SU-DHL-6 (cell line): Measurements from ENCODE around the gene TMEM154.

Source experiments
- H2AFZ ChIP-seq: fragments of 200-600 bp; sonication (generic); 2 replicates; pipeline ENCODE4 v1.6.1; 2014; ENCODE audit warnings: low read depth, mild to moderate bottlenecking, moderate library complexity, mixed read lengths, antibody characterized with exemption, low read length; ENCODE audit not compliant: severe bottlenecking
- H3F3A ChIP-seq: fragments of 200-600 bp; shearing (Covaris generic); 2 replicates; pipeline ENCODE4 v1.6.0; 2016; ENCODE audit warnings: antibody characterized with exemption, mild to moderate bottlenecking; ENCODE audit not compliant: insufficient read depth
- H3K27ac ChIP-seq: fragments of 200-600 bp; sonication (generic); 2 replicates; pipeline ENCODE4 v1.5.1; 2016; ENCODE audit warnings: low read depth, mild to moderate bottlenecking, low read length, moderate library complexity, mixed read lengths
- H3K27me3 ChIP-seq: fragments of 200-600 bp; sonication (generic), shearing (Covaris generic); 2 replicates; pipeline ENCODE4 v1.6.0; 2014; ENCODE audit warnings: mild to moderate bottlenecking, low read length
- H3K36me3 ChIP-seq: fragments of 200-600 bp; sonication (generic); 2 replicates; pipeline ENCODE4 v1.6.1; 2014; ENCODE audit warnings: mild to moderate bottlenecking, low read length, mixed read lengths
- H3K4me2 ChIP-seq: fragments of 300-600, 200-600 bp; shearing (Covaris generic), sonication (generic); 2 replicates; pipeline ENCODE4 v1.6.0; 2014; ENCODE audit warnings: low read length, low read depth, mild to moderate bottlenecking; ENCODE audit not compliant: poor library complexity, severe bottlenecking
- H3K4me3 ChIP-seq: fragments of 200-600 bp; sonication (generic); 2 replicates; pipeline ENCODE4 v1.5.1; 2014; ENCODE audit warnings: antibody characterized with exemption, low read length, mild to moderate bottlenecking, mixed read lengths; ENCODE audit not compliant: insufficient read depth, poor library complexity, severe bottlenecking
- H3K79me2 ChIP-seq: fragments of 200-600 bp; sonication (generic); 2 replicates; pipeline ENCODE4 v1.6.1; 2014; ENCODE audit warnings: mild to moderate bottlenecking, low read length, moderate library complexity; ENCODE audit not compliant: insufficient read depth
- H3K9ac ChIP-seq: fragments of 200-600 bp; sonication (generic); 2 replicates; pipeline ENCODE4 v1.7.0; 2014; ENCODE audit warnings: mild to moderate bottlenecking, low read length
- H3K9me2 ChIP-seq: fragments of 200-600 bp; sonication (generic); replicated peaks from 2 replicates; pipeline ENCODE4 v1.6.1; 2014; ENCODE audit warnings: low read length; ENCODE audit not compliant: insufficient read depth
- H3K9me3 ChIP-seq: fragments of 200-600 bp; sonication (generic); 2 replicates; pipeline ENCODE4 v1.6.1; 2014; ENCODE audit warnings: low read length, mixed read lengths; ENCODE audit not compliant: insufficient read depth
- H4K20me1 ChIP-seq: fragments of 200-600 bp; sonication (generic); 2 replicates; pipeline ENCODE4 v1.6.1; 2014; ENCODE audit warnings: low read depth, mild to moderate bottlenecking, antibody characterized with exemption, low read length, moderate library complexity, mixed read lengths
- EZH2phosphoT487 ChIP-seq: fragments of 200-600 bp; sonication (generic), shearing (Covaris generic); conservative IDR thresholded peaks from 2 replicates; pipeline ENCODE4 v1.6.1; 2018; ENCODE audit warnings: mild to moderate bottlenecking, antibody characterized with exemption, low read length, moderate library complexity, mixed read lengths
- TF ChIP-seq, protein P1 (sequence below): fragments of 200-600 bp; sonication (generic); IDR thresholded peaks from one replicate; pipeline ENCODE4 v1.5.1; 2017; ENCODE audit warnings: antibody characterized with exemption, mild to moderate bottlenecking, low read length, moderate library complexity; ENCODE audit not compliant: insufficient read depth, poor library complexity, severe bottlenecking

TMEM154 gene

DNA sequence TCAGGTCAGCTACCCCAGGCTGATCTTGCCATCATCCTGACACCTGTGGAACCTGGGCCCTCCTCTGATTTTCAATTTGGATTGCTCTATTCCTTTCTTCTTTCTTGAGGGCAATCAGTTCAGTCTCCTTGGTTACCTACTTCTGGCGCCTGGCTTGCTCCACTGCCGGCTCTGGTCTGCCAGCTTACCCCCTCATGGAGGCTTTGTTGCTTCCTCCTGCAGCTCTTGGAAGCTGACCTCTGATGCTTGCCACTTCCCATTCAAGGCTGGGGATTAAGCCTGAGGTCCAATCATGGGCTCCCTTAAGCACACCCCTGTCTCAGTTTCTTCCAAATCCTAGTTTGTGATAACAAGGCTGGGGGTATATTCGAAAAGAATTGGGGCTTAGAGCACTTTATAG lies 5.4 kb downstream of the TMEM154 start:
- no peak for TF ChIP-seq EZH2phosphoT487
- TF ChIP-seq, protein P1, sequence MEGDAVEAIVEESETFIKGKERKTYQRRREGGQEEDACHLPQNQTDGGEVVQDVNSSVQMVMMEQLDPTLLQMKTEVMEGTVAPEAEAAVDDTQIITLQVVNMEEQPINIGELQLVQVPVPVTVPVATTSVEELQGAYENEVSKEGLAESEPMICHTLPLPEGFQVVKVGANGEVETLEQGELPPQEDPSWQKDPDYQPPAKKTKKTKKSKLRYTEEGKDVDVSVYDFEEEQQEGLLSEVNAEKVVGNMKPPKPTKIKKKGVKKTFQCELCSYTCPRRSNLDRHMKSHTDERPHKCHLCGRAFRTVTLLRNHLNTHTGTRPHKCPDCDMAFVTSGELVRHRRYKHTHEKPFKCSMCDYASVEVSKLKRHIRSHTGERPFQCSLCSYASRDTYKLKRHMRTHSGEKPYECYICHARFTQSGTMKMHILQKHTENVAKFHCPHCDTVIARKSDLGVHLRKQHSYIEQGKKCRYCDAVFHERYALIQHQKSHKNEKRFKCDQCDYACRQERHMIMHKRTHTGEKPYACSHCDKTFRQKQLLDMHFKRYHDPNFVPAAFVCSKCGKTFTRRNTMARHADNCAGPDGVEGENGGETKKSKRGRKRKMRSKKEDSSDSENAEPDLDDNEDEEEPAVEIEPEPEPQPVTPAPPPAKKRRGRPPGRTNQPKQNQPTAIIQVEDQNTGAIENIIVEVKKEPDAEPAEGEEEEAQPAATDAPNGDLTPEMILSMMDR, result no peak
- H3F3A ChIP-seq, result peaks cover 68% of the 10 kb centered on the region
- peaks cover 5% of the 10 kb centered on the region; the same call in 1 of the 2 replicates for H3K36me3 ChIP-seq

DNA sequence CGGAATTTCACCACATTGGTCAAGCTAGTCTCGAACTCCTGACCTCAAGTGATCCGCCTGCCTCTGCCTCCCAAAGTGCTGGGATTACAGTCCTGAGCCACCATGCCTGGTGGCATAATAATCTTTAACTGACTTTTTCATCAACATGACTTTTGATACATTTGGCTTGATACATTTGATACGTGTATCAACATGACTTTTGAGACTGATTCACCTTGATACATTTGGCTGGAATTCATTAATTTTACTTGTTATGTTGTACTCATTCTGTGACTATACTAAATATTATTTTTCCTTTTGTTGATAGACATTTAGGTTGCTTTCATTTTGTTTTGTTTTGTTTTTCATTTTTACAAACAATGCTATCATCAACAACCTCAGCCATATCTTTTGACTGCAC lies 6.3 kb downstream of the TMEM154 start:
- no peaks in the 10 kb centered on the region for H3K9me3 ChIP-seq
- peak overlapping the region; percentile 93 for H3K27ac ChIP-seq
- H2AFZ ChIP-seq, result no peak overlapping the region
- peaks cover 5% of the 10 kb centered on the region; the same call in 1 of the 2 replicates for H3K36me3 ChIP-seq
- H3K79me2 ChIP-seq, result peaks cover 84% of the 10 kb centered on the region
- H3K9ac ChIP-seq, result no peak overlapping the region
- H4K20me1 ChIP-seq, result no peaks in the 10 kb centered on the region
- H3K4me2 ChIP-seq, result peak overlapping the region; percentile 93
- H3K9me2 ChIP-seq, result no peaks in the 10 kb centered on the region
- TF ChIP-seq, protein P1, result no peak
- no peak overlapping the region for H3K4me3 ChIP-seq
- H3F3A ChIP-seq, result peaks cover 77% of the 10 kb centered on the region
- no peaks in the 10 kb centered on the region for H3K27me3 ChIP-seq

More for the DNA sequence above, 5.4 kb downstream of the TMEM154 start:
- no peaks in the 10 kb centered on the region for H3K9me2 ChIP-seq
- peak overlapping the region; percentile 93 for H3K27ac ChIP-seq
- no peaks in the 10 kb centered on the region for H3K27me3 ChIP-seq
- peak overlapping the region; percentile 93 for H3K4me2 ChIP-seq
- no peaks in the 10 kb centered on the region for H3K9me3 ChIP-seq
- H2AFZ ChIP-seq, result no peak overlapping the region
- H3K79me2 ChIP-seq, result peaks cover 84% of the 10 kb centered on the region
- no peak overlapping the region for H3K4me3 ChIP-seq
- no peaks in the 10 kb centered on the region for H4K20me1 ChIP-seq
- peak overlapping the region; percentile 72; the same call in 1 of the 2 replicates for H3K9ac ChIP-seq

DNA sequence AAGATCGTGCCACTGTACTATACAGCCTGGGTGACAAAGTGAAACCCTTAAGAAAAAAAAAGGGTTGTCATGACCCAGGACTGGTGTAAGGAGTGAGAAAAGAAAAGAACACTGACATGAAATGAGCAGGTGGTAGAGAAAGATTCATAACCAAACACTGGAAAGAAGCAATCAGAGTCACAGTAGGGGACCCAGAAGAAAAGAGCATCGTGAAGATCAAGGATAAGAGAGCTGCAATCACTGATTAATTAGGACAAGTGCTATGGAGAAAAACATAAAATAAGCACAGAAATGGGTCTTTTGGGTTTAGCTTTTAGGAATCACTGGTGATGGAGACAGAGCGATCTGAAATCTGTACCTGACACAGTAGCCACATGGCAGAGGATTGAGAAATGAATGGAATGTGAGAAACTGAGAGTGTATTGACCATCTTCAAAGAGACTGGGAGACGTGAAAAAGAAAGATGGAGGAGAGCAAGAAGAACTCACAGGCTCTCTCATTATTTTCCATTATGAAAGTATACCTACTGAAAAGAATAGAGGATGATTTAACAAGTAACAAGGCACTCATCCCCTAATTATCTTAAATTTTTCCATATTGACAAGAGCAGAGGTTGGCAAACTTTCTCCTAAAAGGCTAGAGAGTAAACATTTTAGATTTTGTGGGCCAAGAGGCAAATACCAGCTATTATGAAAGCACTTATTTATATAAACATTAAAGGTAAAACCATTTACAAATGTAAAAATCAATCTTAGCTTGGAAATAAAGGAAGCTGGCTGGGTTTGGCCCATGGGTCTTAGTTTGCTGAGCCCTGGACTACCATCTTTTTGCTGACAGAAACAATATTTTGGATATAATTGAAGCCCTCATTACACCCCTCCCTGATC lies 7.3 kb downstream of the TMEM154 start:
- Histone ChIP-seq H3K9me3 (no peaks in the 10 kb centered on the region), H3K9me2 (no peaks in the 10 kb centered on the region), H3K27ac (peak overlapping the region; percentile 58), H3K27me3 (no peaks in the 10 kb centered on the region), H3K4me3 (no peak overlapping the region), H2AFZ (no peak overlapping the region), H3K4me2 (peak overlapping the region; percentile 4), H3K79me2 (peaks cover 77% of the 10 kb centered on the region), H3F3A (peaks cover 80% of the 10 kb centered on the region), H3K36me3 (peaks cover 5% of the 10 kb centered on the region; the same call in 1 of the 2 replicates), H4K20me1 (no peaks in the 10 kb centered on the region), H3K9ac (no peak overlapping the region)
- TF ChIP-seq, protein P1, result no peak
- TF ChIP-seq EZH2phosphoT487, result no peak
